GM18909 (cell line): Measurements from ENCODE around the gene PIK3C2G.
"Not testable (repeated sequence)": the region's sequence is repeated elsewhere in the genome, so short reads cannot be mapped to it uniquely, and the experiment has no call there.

Experiments
- ATAC-seq: cut with Tn5 transposase; IDR thresholded peaks from one replicate; pipeline ENCODE4 v1.9.1; 2021; ENCODE audit warnings: mild to moderate bottlenecking; ENCODE audit not compliant: unreplicated experiment, poor library complexity

The PIK3C2G gene, protein sequence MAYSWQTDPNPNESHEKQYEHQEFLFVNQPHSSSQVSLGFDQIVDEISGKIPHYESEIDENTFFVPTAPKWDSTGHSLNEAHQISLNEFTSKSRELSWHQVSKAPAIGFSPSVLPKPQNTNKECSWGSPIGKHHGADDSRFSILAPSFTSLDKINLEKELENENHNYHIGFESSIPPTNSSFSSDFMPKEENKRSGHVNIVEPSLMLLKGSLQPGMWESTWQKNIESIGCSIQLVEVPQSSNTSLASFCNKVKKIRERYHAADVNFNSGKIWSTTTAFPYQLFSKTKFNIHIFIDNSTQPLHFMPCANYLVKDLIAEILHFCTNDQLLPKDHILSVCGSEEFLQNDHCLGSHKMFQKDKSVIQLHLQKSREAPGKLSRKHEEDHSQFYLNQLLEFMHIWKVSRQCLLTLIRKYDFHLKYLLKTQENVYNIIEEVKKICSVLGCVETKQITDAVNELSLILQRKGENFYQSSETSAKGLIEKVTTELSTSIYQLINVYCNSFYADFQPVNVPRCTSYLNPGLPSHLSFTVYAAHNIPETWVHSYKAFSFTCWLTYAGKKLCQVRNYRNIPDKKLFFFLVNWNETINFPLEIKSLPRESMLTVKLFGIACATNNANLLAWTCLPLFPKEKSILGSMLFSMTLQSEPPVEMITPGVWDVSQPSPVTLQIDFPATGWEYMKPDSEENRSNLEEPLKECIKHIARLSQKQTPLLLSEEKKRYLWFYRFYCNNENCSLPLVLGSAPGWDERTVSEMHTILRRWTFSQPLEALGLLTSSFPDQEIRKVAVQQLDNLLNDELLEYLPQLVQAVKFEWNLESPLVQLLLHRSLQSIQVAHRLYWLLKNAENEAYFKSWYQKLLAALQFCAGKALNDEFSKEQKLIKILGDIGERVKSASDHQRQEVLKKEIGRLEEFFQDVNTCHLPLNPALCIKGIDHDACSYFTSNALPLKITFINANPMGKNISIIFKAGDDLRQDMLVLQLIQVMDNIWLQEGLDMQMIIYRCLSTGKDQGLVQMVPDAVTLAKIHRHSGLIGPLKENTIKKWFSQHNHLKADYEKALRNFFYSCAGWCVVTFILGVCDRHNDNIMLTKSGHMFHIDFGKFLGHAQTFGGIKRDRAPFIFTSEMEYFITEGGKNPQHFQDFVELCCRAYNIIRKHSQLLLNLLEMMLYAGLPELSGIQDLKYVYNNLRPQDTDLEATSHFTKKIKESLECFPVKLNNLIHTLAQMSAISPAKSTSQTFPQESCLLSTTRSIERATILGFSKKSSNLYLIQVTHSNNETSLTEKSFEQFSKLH (N-terminal part only)

DNA sequence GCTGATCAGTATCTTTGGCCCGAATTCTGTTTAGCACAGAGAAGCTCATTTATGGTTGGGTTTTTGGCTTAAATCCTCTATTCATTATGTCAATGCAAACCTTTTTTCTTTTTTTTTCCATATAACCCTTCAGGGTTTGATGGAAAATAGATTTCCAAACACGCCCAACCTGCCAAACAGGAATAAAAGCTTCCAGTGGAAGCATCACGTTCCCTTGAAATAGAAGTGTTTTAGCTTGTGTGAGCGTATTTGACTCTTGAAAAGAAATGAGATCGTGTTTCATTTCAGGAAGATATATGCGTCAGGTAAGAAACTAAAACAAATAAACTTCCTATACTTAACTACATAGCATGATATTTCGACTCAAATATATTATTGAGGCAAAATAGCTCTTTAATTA, at the start of gene PIK3C2G:
TSS of gene PIK3C2G (plus strand) at position 246 of the 400 bp plus-strand sequence. CDS start 20,564 bp downstream, outside the sequence.
- ATAC-seq = no peak

DNA sequence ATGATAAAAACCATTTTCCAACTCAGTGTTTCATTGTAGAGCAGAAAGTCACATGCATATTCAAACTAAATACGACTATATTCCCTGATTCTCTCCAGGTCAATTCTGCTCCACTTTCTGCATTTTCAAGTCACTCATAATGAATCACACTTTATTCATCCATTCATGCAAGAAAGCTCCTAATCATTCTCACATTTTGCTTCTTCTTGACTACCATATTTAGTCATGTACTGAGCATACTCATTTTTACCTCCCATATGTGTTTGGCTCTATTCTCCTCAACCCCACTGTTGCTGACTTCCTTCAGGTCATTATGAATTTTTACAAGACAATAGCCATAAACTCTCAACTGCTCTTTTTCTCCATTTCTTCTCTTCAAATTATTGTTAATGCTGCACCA, 43.4 kb upstream of the PIK3C2G start:
- ATAC-seq = no peak

DNA sequence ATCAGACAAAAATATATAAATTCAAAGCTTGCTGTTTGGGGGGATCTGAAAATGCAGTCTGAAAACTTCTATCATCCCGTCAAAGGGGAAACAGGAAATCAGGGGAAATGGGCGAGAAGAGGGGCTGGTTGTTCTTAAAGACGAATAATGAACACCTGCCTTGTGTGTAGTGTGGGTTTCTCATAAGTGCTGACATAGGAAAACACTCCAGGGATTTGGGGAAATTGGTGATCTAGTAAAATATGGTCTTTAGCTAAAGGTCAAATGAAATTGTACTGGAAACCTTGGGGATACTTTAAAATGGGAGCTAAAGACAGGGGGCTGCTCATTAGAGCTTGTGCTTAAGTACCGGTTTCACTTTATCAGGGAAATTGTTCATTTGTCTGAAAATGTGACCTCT, 39.6 kb upstream of the PIK3C2G start:
- ATAC-seq = no peak

DNA sequence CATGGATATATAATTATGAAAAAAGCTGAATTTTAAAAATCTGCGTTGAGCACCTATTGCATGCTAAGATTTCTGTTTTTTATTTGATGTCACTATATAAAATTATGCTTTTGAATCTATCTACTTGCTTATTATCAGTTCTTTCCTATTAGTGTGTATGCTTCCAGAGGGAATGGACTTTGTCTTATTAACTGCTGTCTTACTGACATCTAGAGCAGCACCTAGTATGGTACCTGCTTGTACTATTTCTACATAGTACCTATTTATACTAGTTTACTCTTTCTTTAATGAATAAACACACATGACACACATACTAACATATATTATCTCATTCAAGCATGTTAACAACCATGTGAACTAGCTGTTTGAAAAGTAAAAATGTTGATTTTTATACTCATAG, 38.6 kb upstream of the PIK3C2G start:
- no peak for ATAC-seq

DNA sequence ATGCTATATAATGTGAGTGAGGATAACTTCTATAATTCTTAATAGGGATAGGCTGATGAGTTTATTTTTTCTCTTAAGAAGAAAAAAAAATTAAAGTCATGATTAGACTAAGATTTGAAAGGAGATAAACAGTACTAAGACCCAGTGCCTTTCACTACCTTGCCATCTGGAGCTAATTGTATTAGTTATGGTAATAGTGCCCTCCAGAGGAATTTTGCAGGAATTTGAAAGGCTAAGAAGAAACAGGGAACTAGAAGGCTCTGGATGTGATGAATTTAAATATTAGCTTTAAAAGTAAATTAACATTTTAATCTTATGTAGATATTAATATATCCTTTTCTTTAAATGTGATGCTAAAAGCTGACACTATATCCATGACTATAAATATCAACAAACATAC, 36.6 kb upstream of the PIK3C2G start:
- no peak for ATAC-seq

DNA sequence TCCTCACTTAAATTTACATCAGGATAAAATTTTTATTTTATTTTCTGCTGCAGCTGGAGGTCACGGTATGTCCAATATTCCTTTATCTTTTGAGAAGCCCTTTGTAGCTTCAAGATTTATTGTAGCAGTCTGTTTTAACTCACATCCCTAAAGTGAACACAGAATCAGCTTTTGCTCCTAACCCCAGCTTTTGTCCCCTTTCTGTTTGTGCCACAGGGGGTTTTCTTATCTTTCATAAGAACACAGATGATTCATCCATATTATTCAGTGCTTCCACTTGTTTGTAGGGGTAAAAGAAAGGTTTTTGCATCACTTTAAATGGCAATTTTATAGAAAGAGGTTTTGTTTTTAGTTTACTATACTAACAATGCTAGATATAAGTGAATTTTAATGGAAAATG, 21.8 kb upstream of the PIK3C2G start:
- ATAC-seq = no peak

DNA sequence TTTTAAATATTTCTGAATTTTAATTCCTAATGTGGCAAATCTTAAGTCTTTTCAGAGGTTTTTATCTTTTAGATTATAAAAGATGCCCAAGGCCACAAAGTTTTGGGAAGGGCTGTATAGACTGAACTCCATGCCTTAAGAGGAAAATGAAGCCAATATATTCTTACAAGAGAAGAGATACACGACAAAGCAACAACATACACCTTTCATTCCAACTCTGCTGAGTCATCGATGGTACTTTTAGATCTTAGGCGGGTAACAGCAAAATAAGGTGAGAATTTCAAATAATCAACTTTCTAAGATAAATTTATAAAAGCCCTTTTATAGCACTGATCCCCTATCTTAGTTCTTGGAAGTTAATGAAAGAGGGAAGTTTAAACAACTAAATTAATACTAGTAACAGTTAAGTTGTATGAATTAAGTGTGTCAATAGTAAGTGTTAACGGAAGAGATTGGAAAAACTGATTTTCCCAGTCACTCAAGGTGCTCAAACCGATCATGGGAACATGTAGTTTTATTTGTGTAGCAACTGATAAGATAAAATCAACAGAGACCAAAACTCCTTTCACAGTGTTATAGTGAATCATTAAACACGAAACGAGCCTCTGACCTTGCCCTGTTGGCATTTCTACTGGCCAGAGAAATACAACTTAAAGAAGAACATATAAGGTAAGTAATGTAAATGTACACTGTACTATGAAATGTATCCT, 18.8 kb upstream of the PIK3C2G start:
- ATAC-seq = no peak

DNA sequence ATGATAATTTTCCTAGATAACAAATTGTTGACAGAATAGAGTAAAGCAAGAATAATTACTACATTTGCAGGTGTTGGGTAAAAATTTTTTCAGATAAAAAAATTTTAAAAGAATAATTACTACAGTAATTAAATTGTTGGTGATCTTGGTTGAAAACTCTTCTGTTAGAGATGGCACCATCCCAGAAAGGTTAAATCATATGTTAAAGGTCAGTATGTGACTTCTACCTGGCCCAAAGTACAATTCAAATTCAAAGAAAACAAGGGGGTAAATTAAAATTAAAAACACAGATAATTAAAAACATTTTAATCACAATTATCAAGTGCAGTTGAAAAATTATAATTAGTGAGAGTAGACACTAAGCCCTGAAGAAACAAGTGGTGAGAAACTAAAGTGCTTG, 18.1 kb upstream of the PIK3C2G start:
- ATAC-seq = no peak

DNA sequence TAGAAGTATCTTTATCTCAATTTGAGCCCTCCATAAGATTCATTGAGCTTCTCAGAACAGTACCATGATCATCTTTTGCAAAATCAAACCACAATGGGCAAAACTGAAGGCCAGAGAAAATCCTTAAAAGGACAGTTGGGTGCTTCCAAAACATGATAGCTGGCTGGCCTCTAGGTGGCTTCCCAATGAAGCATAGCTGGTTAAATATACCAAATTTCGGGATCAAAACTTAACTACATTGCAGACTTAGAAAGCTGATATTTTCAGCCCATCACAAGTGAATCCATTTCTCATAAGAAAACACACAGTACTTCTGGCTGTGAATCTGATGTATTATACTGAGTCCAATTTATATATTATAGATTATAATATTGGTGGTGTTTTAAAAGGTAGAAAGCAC, 15.3 kb upstream of the PIK3C2G start:
- no peak for ATAC-seq

DNA sequence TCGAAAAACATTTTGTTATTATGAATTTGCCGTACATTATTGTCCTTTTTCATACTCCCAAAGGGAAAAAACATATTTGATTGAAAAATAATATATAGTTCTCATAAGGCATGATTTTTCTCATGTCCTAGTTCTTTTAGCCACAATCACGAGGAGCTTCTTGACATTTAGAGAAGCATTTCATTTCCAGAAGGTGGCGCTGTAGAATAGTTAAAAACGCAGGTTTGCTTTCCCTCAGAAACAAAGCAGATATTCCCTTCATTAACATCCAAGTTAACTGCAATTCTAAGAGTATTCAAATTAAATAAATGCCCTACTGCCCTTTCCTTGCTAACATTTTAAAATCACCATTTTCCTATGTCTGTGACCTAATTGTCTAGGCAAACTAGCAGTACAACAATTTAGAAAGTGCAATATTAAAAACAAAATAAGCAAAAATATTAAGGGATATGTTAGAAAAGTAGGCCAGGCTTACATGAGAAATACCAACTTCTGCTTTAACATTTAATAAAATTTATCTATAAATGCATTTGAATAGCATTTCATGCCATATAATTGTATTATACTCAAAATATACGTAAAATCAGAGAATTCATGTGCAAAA, 10.9 kb upstream of the PIK3C2G start:
- no peak for ATAC-seq

DNA sequence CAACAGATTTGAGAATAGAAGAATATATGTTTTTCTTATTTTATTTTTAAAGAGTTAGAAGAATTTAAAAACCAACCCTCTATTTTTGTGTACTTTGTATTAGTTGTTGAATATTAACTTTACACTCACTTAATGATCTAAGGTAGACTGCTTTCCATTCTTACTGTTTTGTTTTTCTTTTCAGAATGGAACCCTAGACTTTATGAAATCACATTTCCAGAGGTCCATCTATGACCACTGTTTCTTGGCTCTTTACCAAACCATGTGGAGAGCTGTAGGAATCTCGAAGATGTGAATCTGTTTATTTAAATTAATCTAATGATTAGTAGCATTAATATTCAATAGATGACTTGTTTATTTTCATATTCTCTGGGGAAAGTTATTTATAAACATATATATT, 7.2 kb upstream of the PIK3C2G start:
- ATAC-seq = no peak

DNA sequence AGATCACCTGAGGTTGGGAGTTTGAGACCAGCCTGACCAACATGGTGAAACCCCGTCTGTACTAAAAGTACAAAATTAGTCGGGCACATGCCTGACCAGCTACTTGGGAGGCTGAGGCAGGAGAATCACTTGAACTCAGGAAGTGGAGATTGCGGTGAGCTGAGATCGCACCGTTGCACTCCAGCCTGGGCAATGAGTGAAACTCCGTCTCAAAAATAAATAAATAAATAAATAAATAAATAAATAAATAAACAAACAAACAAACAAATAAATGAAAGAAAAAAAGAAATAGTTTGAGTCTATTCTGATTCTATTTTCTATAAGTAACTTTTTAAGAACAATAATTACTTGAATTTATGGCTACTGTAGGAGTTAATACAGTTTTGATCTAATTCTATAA, 6.3 kb upstream of the PIK3C2G start:
- not testable (repeated sequence) for ATAC-seq

DNA sequence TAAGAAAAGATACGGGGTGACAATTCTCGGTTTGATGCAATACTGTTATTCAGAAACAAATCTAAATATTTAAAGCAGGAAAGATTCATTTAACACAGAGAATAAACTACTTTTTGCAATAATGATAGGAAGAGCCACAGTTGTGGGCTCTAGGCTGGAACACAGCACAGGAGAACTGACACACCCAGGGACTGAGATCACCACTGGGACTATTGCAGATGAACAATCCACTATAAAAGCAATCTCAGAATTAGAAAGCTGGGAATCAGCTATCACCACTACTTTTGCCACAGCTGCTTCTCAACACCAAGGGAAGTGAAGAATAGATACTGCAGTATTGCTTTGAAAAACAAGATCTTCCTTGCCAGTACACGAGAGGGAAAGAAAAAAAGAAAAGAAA, 4.1 kb upstream of the PIK3C2G start:
- no peak for ATAC-seq

DNA sequence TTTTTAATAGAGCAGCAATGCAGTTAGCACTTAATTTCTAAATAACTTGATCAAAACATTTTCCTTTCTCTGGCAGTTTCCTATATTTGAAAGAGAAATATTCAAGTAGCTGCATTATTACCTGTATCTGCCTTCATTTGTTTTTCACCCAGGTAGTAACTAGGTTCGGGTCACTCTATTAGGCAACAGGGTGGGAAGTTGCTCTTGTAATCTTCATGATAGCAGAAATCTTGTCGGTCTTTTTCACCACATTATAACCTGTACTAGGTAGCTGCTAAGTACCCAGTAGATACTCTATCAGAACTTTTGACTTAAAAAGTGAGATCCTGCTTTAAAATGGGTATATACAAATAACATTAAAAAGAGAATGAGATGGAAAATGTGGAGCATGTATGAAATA, 2.4 kb upstream of the PIK3C2G start:
- ATAC-seq = no peak

DNA sequence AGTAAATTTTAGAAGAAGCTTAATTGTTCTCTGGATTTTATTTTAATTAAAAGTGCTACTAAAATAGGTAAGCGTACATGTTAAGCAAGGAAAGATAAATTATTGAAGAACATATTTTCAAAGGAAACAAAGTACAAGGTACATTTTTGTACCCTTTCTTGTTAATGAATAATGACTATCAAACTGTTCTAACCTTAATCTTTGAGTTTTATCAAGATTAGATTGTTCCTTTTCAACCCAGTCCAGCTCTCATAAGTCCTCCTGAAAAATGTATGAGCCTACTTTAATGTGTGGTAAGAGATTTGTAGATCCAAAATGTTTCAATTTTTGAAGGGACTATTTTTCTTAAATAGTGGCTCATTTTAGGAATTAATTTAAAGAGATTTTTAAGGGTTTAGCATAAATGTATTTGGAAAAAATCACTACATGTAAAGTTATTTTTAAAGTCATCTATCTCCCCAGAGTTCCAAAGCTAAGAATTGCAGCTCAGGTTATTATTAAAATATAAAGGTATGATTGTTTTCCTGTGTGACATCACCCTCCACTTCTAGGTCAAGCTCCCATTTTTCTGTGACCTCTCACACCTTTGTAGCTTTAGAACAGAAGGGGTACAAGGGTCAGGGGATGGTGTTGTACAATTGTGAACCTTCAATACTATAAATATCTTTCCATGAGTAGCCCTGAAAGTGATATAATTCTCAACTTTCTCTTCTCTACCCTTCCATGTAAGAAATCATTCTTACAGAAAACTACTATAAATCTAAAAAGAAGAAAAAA, 1.2 kb upstream of the PIK3C2G start:
- ATAC-seq = no peak

DNA sequence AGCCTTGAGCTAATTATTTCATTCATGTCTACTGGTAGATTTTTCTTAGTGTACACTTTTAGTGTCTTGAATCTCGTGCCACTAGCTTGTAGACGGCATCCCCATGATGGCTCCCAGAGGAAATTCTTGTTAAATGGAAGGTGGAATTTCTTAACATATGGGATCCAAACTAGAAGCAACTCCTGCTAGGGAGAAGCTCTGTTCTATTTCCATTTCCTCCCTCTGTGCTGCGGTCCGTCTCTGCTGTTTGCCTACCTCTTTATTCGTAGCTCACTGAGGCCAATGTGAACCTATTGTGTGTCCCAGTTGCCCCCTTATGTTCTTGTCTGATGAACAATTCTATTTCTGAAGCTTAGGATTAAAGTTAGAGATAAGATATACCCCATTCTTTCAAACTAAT, 588 bp downstream of the PIK3C2G start:
- ATAC-seq = no peak

DNA sequence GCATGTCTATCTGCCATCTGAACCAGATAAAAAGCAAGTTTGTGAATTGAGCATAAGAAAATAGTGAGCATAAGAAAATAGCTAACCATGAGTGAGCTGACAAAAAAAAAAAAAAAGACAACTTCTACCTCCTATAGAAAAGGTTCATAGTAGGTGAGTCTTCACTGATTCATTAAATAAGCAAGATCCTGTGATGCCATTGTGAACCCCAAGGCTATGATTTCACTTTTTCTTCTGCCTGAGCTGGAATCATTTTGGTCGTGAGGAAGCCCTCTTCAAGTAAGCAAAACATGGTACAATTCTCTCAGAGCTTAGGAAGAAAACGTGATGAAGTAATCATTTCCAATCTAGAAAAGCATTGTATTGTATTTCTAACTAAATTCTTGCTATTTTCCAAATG, 1.2 kb downstream of the PIK3C2G start:
- no peak for ATAC-seq

DNA sequence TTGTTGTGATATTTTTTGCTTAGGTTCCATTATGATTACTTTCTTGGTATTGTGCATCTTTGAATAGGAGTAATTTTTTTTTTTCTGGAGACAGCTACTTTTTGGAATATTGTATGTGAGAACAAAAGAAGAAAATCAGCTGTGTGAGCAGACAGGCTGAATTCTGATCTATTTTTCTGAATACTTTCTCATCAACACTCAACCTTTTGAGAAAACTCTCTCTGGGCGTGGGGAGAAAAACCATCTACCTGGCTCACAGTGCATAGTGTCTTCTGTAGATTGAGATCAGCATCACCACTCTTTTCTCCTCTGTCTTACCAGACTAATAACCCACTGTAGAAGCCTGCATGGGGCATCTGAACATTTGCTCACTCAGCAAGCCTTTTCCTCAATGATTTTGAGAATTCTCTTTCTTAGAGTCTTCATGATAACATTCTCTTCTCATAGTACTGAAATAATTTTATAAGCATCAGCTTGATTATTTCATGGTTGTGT, 3.3 kb downstream of the PIK3C2G start:
- no peak for ATAC-seq
